CD4-positive, alpha-beta T cell (primary cell): ENCODE data around the gene NR4A3. TPM values are rescaled to one million over a fixed set of nuclear protein-coding genes. Genes with fewer than 3 reads are reported as not detected.

ENCODE experiments used
- ATAC-seq: fragments of 200-7000 bp; cut with Tn5 transposase; one replicate; pipeline ENCODE4 v1.10.0; 2022; ENCODE audit warnings: mild to moderate bottlenecking; ENCODE audit not compliant: poor library complexity
- CTCF ChIA-PET: fragments of 350-600 bp; sonication (Branson Sonifier 250); formaldehyde crosslinking; loops from one replicate; lab custom pipeline; 2021; ENCODE audit warnings: antibody characterized with exemption, inconsistent platforms; lab: Charles Lee
- POLR2A ChIA-PET: fragments of 350-600 bp; sonication (Branson Sonifier 250); formaldehyde crosslinking; loops from one replicate; lab custom pipeline; 2021; ENCODE audit warnings: antibody characterized with exemption, inconsistent platforms; lab: Charles Lee
- DNase-seq, 14 experiments: peaks; one replicate each; pipeline ENCODE4 v3.0.0-alpha.2; 2013 to 2020; ENCODE audit warnings: mixed read lengths in 2 of 14
- H3K27ac ChIP-seq, 2 donors: one replicate each; pipeline versions ENCODE4 v1.5.1 to v1.7.0; 2013; ENCODE audit warnings: low read length in 2 of 2, low read depth in 1 of 2, mild to moderate bottlenecking in 1 of 2
- H3K27me3 ChIP-seq, 2 experiments: 1 replicate in 1 of 2; 2 replicates in 1 of 2; pipeline versions ENCODE4 v1.6.1 to v1.7.0; 2013; ENCODE audit warnings: low read length in 2 of 2, control low read depth in 1 of 2, mild to moderate bottlenecking in 1 of 2, moderate library complexity in 1 of 2; ENCODE audit not compliant: insufficient read depth in 2 of 2, control insufficient read depth in 1 of 2
- H3K36me3 ChIP-seq: one replicate; pipeline ENCODE4 v1.6.1; 2013; ENCODE audit warnings: low read length, control low read depth; ENCODE audit not compliant: insufficient read depth
- H3K4me1 ChIP-seq: one replicate; pipeline ENCODE4 v1.6.1; 2013; ENCODE audit warnings: low read length, control low read depth; ENCODE audit not compliant: insufficient read depth
- H3K4me3 ChIP-seq: one replicate; pipeline ENCODE4 v1.5.1; 2013; ENCODE audit warnings: mild to moderate bottlenecking, low read length, moderate library complexity
- H3K9me3 ChIP-seq, 2 experiments: 1 replicate in 1 of 2; 2 replicates in 1 of 2; pipeline versions ENCODE4 v1.6.1 to v1.7.0; 2013; ENCODE audit warnings: low read length in 2 of 2, mild to moderate bottlenecking in 2 of 2, control low read depth in 1 of 2, moderate library complexity in 1 of 2; ENCODE audit not compliant: control insufficient read depth in 1 of 2, insufficient read depth in 1 of 2
- H3K27ac Mint-ChIP-seq: one replicate; pipeline ENCODE4 v1.8.0; 2020; ENCODE audit warnings: mixed read lengths
- H3K27me3 Mint-ChIP-seq: one replicate; pipeline ENCODE4 v1.8.0; 2021; ENCODE audit warnings: mixed read lengths
- H3K36me3 Mint-ChIP-seq: one replicate; pipeline ENCODE4 v1.8.0; 2021; ENCODE audit warnings: low read depth, mixed read lengths
- H3K4me1 Mint-ChIP-seq: one replicate; pipeline ENCODE4 v1.8.0; 2021; ENCODE audit warnings: low read depth, mixed read lengths
- H3K4me3 Mint-ChIP-seq: one replicate; pipeline ENCODE4 v1.8.0; 2020; ENCODE audit warnings: mild to moderate bottlenecking, mixed read lengths
- H3K9me3 Mint-ChIP-seq: one replicate; pipeline ENCODE4 v1.8.0; 2020; ENCODE audit warnings: mixed read lengths
- intact Hi-C, 2 experiments: fragments of 100-400 bp; cut with DNase I in 1 of 2; cut with micrococcal nuclease in 1 of 2; formaldehyde crosslinking; loops; one replicate each; pipeline versions ENCODE4 v1.15.1 to v1.9.0; 2023 to 2025; cut with DNase I, micrococcal nuclease
- total RNA-seq, 174 experiments: library from RNA in 2 of 174; stranded (reverse) in 2 of 174; gene quantifications; one replicate each; pipeline ENCODE4 v1.2.3 and lab custom pipeline; 2021 to 2026
- TF ChIP-seq, protein P1 (sequence below): fragments of 200-600 bp; IDR thresholded peaks from one replicate; pipeline ENCODE4 v1.8.0; 2022; ENCODE audit warnings: antibody characterized with exemption, mild to moderate bottlenecking

Gene NR4A3
- total RNA-seq, 2 experiments from 2014 or later = 42.4 to 44.6 TPM

DNA sequence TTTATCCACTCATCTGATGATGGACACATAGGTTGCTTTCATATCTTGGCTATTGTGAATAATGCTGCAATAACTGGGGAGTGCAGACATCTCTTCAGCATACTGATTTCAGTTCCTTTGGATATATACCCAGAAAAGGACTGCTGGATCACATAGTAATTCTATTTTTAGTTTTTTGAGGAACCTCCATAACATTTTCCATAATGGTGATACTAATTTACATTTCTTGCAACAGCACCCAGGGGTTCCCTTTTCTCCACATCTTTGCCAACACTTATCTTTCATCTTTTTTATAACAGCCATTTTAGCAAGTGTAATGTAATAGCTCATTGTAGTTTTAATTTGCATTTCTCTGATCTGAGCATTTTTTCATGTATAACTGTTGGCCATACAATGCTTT, 34.1 kb upstream of the NR4A3 start:
- H3K4me1 Mint-ChIP-seq = no peaks in the 10 kb centered on the region
- TF ChIP-seq, protein P1, sequence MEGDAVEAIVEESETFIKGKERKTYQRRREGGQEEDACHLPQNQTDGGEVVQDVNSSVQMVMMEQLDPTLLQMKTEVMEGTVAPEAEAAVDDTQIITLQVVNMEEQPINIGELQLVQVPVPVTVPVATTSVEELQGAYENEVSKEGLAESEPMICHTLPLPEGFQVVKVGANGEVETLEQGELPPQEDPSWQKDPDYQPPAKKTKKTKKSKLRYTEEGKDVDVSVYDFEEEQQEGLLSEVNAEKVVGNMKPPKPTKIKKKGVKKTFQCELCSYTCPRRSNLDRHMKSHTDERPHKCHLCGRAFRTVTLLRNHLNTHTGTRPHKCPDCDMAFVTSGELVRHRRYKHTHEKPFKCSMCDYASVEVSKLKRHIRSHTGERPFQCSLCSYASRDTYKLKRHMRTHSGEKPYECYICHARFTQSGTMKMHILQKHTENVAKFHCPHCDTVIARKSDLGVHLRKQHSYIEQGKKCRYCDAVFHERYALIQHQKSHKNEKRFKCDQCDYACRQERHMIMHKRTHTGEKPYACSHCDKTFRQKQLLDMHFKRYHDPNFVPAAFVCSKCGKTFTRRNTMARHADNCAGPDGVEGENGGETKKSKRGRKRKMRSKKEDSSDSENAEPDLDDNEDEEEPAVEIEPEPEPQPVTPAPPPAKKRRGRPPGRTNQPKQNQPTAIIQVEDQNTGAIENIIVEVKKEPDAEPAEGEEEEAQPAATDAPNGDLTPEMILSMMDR = no peak
- no peaks in the 10 kb centered on the region for H3K36me3 ChIP-seq
- no peak overlapping the region for H3K27ac Mint-ChIP-seq
- intact Hi-C loops = loop anchor here in 1 of 2 experiments (10.0 kb wide), 1 partner anchor 63 kb away; no protein-coding TSS in a partner anchor
- no peak overlapping the region for H3K4me3 ChIP-seq
- no peaks in the 10 kb centered on the region for H3K9me3 ChIP-seq
- no peaks in the 10 kb centered on the region for H3K9me3 Mint-ChIP-seq
- CTCF ChIA-PET = no interaction called here
- H3K27me3 Mint-ChIP-seq = peaks cover 29% of the 10 kb centered on the region
- DNase-seq (no peak), ATAC-seq (no peak)
- H3K36me3 Mint-ChIP-seq = no peaks in the 10 kb centered on the region
- H3K27me3 ChIP-seq = peaks cover 3 to 14% of the 10 kb centered on the region in 2 experiments
- H3K4me1 ChIP-seq = no peaks in the 10 kb centered on the region
- H3K27ac ChIP-seq = no peak overlapping the region
- POLR2A ChIA-PET = no interaction called here
- H3K4me3 Mint-ChIP-seq = no peak overlapping the region

DNA sequence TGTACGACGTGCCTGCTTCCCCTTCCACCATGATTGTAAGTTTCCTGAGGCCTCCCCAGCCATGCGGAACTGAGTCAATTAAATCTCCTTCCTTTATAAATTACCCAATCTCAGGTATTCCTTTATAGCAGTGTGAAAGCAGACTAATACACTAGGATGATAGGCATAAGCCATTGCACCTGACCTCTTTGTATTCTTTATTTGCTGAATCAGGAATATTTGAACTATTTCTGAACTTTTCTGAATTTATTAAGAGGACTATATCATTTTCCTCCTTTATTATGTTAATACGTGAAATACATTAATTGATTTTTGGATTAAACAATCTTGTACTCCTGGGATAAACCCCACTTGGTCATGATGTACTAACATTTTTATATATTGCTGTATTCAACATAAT, 28.2 kb upstream of the NR4A3 start:
- Mint-ChIP-seq H3K36me3 (no peaks in the 10 kb centered on the region), H3K4me1 (no peaks in the 10 kb centered on the region), H3K27ac (no peak overlapping the region), H3K4me3 (no peak overlapping the region), H3K27me3 (peaks cover 28% of the 10 kb centered on the region), H3K9me3 (no peaks in the 10 kb centered on the region)
- H3K4me3 ChIP-seq = no peak overlapping the region
- ChIA-PET POLR2A (no interaction called here), CTCF (no interaction called here)
- no peaks in the 10 kb centered on the region for H3K27me3 ChIP-seq
- H3K9me3 ChIP-seq = no peaks in the 10 kb centered on the region
- DNase-seq = no peak
- ATAC-seq = no peak
- H3K4me1 ChIP-seq = no peaks in the 10 kb centered on the region
- intact Hi-C loops = no loop called here
- no peak overlapping the region for H3K27ac ChIP-seq
- H3K36me3 ChIP-seq = no peaks in the 10 kb centered on the region
- TF ChIP-seq, protein P1 = no peak

DNA sequence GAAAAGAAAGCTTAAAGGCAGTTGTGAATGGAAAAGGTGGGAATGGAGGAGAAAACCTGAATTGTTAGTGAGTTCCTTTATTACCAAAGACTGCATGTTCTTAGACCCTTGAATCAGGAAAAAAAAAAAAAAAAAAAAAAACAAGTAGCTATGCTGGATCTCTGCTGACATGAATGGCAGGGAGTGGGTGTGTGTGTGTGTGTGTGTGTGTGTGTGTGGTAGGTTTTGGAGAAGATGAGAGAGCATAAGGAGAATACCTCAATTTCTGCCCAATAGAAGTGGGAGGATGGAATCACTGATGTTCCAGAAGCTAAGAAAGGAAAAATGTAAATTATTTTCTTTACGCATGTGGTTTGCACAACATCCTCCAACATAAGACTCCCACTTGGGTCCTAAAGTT, 25.5 kb upstream of the NR4A3 start:
- H3K27ac Mint-ChIP-seq = no peak overlapping the region
- no peaks in the 10 kb centered on the region for H3K4me1 Mint-ChIP-seq

More for the DNA sequence above, 25.5 kb upstream of the NR4A3 start:
- Histone ChIP-seq H3K4me3 (no peak overlapping the region), H3K9me3 (no peaks in the 10 kb centered on the region), H3K27me3 (no peaks in the 10 kb centered on the region), H3K4me1 (no peaks in the 10 kb centered on the region), H3K27ac (no peak overlapping the region), H3K36me3 (no peaks in the 10 kb centered on the region)
- Mint-ChIP-seq H3K36me3 (no peaks in the 10 kb centered on the region), H3K9me3 (no peaks in the 10 kb centered on the region), H3K27me3 (peaks cover 15% of the 10 kb centered on the region), H3K4me3 (no peak overlapping the region)
- ChIA-PET POLR2A (no interaction called here), CTCF (interaction anchor here (0.6 to 1.2 kb wide), 3 partner anchors 15 to 232 kb away, joined by 3 to 4 read pairs (median 3); no protein-coding TSS in a partner anchor)
- intact Hi-C loops = no loop called here
- DNase-seq (no peak), ATAC-seq (no peak)
- TF ChIP-seq, protein P1 = no peak
